GM10266 (cell line): ENCODE results near the gene DST.

Experiments used
- DNase-seq: peaks from one replicate; pipeline ENCODE4 v3.0.0; 2012; ENCODE audit errors: extremely low spot score
- TF ChIP-seq, protein P1 (sequence below): IDR thresholded peaks from 2 replicates; pipeline ENCODE4 v1.5.1; 2012; ENCODE audit warnings: mild to moderate bottlenecking, low read depth; ENCODE audit not compliant: control insufficient read depth, insufficient read depth; ENCODE audit errors: missing control alignments

Gene DST

DNA sequence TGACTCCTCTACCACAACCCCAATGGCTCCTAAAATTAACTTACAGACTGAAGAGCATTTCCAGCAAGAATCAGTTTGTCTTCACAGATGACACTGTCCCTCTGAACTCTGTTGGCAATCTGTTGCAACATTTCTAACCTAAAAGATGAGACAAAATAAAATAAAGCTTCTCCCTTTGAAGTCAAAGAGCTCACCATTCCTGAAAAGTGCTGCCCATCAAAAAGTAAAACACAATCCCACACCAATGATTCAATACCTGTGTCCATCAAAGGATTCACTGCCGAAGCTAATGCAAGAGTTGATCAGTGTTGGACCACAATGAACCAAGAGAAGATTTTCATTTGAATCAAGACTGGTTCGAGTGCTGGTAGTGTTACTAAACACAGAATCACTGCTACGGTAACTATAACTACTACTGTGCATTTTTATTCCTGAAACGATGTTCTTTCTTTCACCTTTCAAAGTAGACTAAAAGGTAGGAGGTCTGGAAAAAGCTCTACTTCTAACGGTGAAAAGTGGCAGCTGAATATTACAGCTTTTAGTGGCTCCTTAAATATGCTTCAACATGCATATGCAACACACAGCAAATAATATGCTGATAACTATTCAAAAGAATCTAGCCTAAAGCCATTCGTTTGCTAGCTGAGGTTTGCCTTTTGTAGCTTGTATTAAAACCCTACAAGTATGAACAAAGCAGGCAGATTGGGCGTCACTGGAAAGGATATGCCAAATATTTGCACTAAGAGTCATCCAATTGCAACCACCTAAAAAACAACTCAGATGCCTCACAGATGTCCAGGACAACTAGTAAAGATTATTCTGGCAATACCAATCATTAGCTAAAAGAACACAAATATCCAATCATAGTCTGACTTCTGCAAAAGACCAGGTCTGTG, at the start of gene DST:
TSS of gene DST (minus strand) at position 524 of the 896 bp plus-strand sequence.
- no peak for DNase-seq
- TF ChIP-seq, protein P1, sequence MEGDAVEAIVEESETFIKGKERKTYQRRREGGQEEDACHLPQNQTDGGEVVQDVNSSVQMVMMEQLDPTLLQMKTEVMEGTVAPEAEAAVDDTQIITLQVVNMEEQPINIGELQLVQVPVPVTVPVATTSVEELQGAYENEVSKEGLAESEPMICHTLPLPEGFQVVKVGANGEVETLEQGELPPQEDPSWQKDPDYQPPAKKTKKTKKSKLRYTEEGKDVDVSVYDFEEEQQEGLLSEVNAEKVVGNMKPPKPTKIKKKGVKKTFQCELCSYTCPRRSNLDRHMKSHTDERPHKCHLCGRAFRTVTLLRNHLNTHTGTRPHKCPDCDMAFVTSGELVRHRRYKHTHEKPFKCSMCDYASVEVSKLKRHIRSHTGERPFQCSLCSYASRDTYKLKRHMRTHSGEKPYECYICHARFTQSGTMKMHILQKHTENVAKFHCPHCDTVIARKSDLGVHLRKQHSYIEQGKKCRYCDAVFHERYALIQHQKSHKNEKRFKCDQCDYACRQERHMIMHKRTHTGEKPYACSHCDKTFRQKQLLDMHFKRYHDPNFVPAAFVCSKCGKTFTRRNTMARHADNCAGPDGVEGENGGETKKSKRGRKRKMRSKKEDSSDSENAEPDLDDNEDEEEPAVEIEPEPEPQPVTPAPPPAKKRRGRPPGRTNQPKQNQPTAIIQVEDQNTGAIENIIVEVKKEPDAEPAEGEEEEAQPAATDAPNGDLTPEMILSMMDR = no peak

DNA sequence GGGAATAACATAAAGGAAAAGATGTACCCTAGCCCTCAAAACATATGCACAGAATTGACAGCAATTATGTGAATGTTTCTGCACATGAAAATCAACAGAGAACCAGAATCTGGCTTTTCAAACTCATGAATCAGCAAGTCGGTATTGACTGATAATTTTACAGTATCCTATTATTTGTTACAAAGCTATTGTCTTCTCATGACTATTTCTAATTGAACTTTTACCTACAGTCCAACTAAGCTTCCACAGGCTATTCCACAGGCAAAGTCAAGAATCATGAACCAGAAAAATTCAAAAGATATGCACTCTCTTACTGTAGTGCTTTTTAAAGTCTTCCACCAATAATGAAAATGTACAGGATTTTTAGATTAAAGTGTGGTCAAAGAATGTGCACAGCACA, 49.1 kb upstream of the DST start:
- DNase-seq = no peak
- TF ChIP-seq, protein P1 = no peak

DNA sequence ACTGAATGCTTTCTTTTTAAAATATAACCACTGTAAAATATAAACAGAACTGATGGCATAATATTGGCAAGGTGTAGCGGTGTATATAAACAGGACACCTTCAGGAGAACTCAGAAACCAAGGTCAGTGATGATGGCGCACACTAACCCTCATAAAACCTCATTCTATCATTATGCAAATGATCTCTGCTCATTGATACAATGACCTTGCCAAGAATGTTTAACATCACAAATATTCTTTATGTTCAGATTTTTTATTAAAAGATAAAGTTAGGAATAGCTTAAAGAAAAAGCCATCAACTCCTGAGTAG, 48.6 kb upstream of the DST start:
- no peak for DNase-seq

DNA sequence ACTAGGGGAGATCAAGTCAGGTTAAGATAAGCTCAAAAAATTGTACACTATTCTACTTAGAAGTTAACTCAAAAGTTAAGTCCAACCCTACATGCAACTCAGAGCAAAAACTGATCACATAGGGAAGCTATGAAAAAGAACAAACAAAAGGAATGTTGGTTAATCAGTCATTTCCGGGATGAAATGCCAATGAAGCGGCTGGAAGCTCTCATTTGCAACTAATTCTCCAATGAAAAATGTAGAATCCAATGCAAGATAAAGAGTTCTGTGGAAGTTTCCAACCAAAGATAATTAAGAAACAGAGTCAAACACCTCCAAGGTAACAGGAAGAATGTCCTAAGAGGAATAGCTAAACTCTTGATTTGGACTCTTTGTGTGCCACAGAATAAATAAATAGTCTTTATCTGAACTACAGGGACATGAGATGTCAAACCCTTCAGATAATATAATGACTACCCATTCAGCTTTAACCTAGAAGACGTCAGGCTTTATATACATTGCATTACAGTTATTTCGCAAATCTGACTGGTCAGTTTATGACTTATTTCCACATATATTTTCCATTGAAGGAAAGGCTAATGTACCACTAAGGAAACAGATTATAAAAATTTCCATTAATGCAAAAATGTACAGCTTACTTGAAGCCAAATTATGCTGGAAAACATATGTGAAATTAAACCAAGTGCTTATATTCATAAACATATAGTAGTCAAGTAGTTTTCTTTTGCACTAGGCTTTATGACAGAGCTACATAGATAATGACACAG, 48.0 kb upstream of the DST start:
- no peak for DNase-seq
- TF ChIP-seq, protein P1 = no peak

More for the DNA sequence above, 48.6 kb upstream of the DST start:
- TF ChIP-seq, protein P1 = no peak

DNA sequence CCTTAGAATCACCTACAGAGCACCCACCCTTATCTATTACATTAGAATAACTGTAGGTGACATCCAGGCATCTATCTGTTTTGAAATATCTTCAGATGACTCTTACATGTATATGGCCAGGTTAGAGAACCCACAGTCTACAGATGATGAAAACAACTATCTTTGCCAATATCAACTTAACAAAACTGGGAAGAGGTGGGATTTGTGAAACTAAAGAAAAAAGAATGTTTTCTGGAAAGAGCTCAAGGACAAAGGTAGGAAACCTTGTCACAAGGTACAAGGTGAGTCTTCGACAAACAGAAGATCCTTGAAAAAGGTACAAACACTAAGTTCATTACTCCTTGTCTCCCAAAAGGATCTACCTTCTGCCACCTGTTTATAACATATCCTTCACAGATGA, 47.0 kb upstream of the DST start:
- DNase-seq = no peak
- TF ChIP-seq, protein P1 = no peak

DNA sequence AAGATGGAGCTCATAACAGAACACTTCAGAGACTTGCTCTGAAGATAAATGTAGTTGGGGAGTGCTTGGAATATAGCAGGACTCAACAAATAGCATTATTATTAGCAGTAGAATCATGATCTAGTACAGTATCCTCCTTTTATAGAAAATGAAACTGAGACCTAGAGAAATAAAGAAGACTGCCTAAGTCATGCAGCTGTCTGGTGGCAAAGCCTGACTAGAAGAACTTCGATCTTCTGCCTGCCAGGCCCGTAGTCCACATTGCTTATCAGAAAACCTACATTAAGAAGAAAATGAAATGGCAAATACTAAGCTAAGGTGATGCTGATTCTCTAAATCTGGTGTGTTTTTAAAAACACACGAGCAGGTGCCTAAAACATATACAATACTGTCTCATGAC, 46.4 kb upstream of the DST start:
- TF ChIP-seq, protein P1 = no peak

DNA sequence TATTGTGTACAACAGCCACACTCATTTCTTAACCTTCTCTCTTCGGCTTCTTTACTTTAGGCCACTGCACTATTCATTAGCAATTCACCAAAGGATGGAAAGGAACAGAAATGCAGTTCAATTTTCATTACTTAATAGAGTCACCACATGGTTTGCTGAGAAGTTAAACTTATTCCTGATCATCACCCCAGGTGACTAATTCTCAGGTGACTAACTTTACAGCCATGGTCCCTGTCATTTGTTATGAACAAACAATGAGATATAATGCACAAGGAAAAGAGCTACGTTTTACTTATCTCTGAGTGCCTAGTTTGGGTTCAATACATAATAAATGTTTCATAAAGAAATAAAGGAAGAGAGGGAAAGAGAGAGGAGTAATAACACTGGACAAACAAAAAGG, 45.8 kb upstream of the DST start:
- DNase-seq = no peak
- TF ChIP-seq, protein P1 = no peak

More for the DNA sequence above, 46.4 kb upstream of the DST start:
- no peak for DNase-seq
